Dermis blood vessel endothelial cell (primary cell): ENCODE data around the gene PCYT1A. TPM values are rescaled to one million over a fixed set of nuclear protein-coding genes. Genes with fewer than 3 reads are reported as not detected.
"Not testable (repeated sequence)": the region's sequence is repeated elsewhere in the genome, so short reads cannot be mapped to it uniquely, and the experiment has no call there.

Experiments used
- DNase-seq: peaks from one replicate; pipeline ENCODE4 v3.0.0; 2010
- total RNA-seq: library from RNA; depleted of rRNA; stranded (reverse); fragments of >200 nt; gene quantifications from 2 replicates; pipeline ENCODE4 v1.2.3, GENCODE V29; 2014

PCYT1A gene
- total RNA-seq, 1 donor from 2014 or later, result 70.1 TPM

- DNase-seq, result no peak
Observed at GRCh38 chr3:196189566-196190347, 97.8 kb downstream of the PCYT1A start.

DNA sequence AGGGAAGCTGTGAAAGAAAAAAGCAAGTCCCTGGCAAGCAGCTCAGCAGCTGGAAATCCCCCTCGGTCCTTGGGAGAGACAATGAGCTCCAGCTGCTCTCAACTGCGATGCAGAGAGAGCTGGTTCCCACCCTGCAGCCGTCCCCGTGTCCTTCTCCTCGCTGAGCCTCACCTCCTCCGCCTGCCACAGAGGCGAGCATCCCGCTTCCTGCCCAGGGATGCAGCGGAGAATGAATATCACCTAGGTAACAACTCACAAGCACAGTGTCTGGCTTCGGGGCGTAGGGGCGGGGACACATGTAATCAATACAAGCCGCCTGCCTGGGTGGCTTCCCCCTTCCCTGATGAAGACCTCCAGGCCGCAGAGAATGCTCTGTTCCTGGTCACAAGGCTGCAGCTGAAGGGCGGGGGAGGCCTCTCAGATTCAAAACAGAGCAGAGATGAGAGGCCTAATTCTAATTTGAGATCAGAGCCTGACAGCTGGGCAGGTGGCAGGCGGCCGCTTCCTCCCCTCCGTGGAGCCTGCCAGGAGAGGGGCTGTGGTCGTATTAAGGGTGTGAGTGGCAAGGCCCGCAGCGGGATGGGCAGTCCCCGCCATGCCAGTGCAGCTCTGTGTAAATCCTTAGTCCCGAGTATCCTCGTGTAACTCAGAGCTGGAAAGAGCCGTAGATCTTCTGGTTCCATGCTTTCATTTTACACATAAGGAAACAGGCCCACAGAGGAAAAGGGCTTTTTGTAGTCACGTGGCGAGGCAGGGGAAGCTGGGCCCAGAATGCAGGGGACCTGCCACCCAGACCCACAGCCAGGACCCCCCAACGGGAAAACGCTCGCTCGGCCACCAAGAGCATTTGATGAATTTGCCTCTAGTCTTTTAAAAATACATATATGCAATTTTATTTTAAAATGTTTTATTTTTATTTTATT lies 100.6 kb downstream of the PCYT1A start:
- DNase-seq, result no peak

DNA sequence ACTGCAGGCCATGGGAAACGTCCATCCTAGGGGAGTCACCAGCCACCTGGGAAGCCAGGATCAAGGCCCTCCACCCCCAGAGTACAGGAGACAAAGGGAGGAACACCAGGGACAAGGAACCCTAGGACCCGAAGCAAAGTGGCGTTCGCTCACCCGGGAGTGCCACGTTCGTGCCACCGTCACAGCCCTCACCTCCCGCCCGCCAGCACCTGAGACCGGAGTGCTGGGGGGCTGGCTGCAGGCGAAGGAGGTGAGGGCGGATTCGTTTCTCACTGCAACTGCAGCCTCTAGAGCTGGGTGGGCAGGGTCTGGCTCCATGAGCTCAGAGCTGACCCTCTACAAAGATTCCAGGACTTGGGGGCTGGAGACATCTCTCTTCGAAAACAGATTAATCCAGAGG lies 102.6 kb downstream of the PCYT1A start:
- DNase-seq, result no peak

DNA sequence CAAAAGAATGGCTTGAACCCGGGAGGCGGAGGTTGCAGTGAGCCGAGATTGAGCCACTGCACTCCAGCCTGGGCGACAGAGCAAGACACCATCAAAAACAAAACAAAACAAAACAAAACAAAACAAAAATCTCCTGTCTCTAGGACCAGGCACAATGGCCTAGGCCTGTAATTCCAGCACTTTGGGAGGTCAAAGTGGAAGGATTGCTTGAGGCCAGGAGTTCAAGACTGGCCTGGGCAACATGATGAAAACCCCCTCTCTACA lies 103.4 kb downstream of the PCYT1A start:
- not testable (repeated sequence) for DNase-seq

GRCh38 chr3:196181127-196181546 lies 106.4 kb downstream of the PCYT1A start:
- no peak for DNase-seq

- no peak for DNase-seq
Observed at GRCh38 chr3:196180346-196180745, 107.2 kb downstream of the PCYT1A start.

Other genes with a start within 250 kb of the PCYT1A start
- gene TFRC, start 205.6 kb downstream of the PCYT1A start, total RNA-seq, result 96.3 and 175 TPM in 2 replicates
- not detected in 2 replicates for gene ZDHHC19, start 76.3 kb downstream of the PCYT1A start, total RNA-seq
- gene SLC51A, start 71.2 kb downstream of the PCYT1A start, total RNA-seq, result not detected in 2 replicates
- gene DYNLT2B, start 30.5 kb upstream of the PCYT1A start, total RNA-seq, result 4.9 and 8.6 TPM in 2 replicates
- gene TM4SF19, start 50.7 kb upstream of the PCYT1A start, total RNA-seq, result not detected in 2 replicates
- 18.0 and 27.5 TPM in 2 replicates for gene UBXN7, start 144.7 kb upstream of the PCYT1A start, total RNA-seq
- gene RNF168, start 216.0 kb upstream of the PCYT1A start, total RNA-seq, result 23.5 TPM in 2 replicates
- gene SMCO1, start 227.6 kb upstream of the PCYT1A start, total RNA-seq, result not detected in 2 replicates